GM12892 (cell line): ENCODE data around the gene MAPK12.

Source experiments
- POLR2A ChIP-seq: IDR thresholded peaks from 2 replicates; pipeline ENCODE4 v1.6.1; 2011; ENCODE audit warnings: low read depth, low read length, control low read depth
- POLR2AphosphoS5 ChIP-seq: IDR thresholded peaks from 2 replicates; pipeline ENCODE4 v1.6.1; 2011; ENCODE audit warnings: low read depth, low read length, control low read depth
- TAF1 ChIP-seq: IDR thresholded peaks from 2 replicates; pipeline ENCODE4 v1.6.1; 2011; ENCODE audit warnings: low read depth, mild to moderate bottlenecking, control low read depth, low read length, borderline replicate concordance

GRCh38 chr22:50219800-50220602 is 41.5 kb downstream of the MAPK12 start:
- TF ChIP-seq POLR2A = no peak
- 0 out of 2 replicates have a peak, but pooled peaks have one; percentile 19 for TF ChIP-seq POLR2AphosphoS5
- no peak for TF ChIP-seq TAF1
